RWPE2 (cell line): ENCODE measurements around the gene GSTT2B.

Experiments
- ATAC-seq: fragments of 200-7000 bp; cut with Tn5 transposase; 3 replicates; pipeline ENCODE4 v1.9.1; 2021; ENCODE audit warnings: low read depth
- DNase-seq: peaks from one replicate; pipeline ENCODE4 v3.0.0-alpha.2; 2020; ENCODE audit warnings: low spot score
- H3K27ac ChIP-seq: fragments of 450-650 bp; 2 replicates; pipeline ENCODE4 v1.5.1; 2017; ENCODE audit warnings: mild to moderate bottlenecking; ENCODE audit not compliant: poor library complexity, severe bottlenecking
- H3K27me3 ChIP-seq: fragments of 250-450 bp; sonication (Bioruptor Pico); 2 replicates; pipeline ENCODE4 v1.5.1; 2021; ENCODE audit warnings: mild to moderate bottlenecking, moderate library complexity; ENCODE audit not compliant: insufficient read depth, poor library complexity, severe bottlenecking
- H3K36me3 ChIP-seq: fragments of 250-450 bp; sonication (Bioruptor Pico); 2 replicates; pipeline ENCODE4 v1.5.1; 2020; ENCODE audit warnings: low read depth, mild to moderate bottlenecking, moderate library complexity
- H3K4me1 ChIP-seq: fragments of 250-450 bp; sonication (Bioruptor Pico); 2 replicates; pipeline ENCODE4 v1.5.1; 2021; ENCODE audit warnings: mild to moderate bottlenecking, moderate library complexity; ENCODE audit not compliant: insufficient read depth, poor library complexity, severe bottlenecking
- H3K4me3 ChIP-seq: fragments of 250-450 bp; sonication (Bioruptor Pico); 2 replicates; pipeline ENCODE4 v1.5.1; 2021; ENCODE audit warnings: mild to moderate bottlenecking, moderate library complexity; ENCODE audit not compliant: severe bottlenecking
- H3K9me3 ChIP-seq: fragments of 250-450 bp; sonication (Bioruptor Pico); 2 replicates; pipeline ENCODE4 v1.5.1; 2021; ENCODE audit warnings: mild to moderate bottlenecking, moderate library complexity; ENCODE audit not compliant: severe bottlenecking
- TF ChIP-seq, protein P1 (sequence below): fragments of 450-650 bp; IDR thresholded peaks from one replicate; pipeline ENCODE4 v1.5.1; 2017; ENCODE audit warnings: mild to moderate bottlenecking, moderate library complexity; ENCODE audit not compliant: poor library complexity, severe bottlenecking

The GSTT2B gene

GRCh38 chr22:23915290-23915689 is 45.7 kb downstream of the GSTT2B start:
- Histone ChIP-seq H3K4me3 (no peak overlapping the region), H3K9me3 (no peaks in the 10 kb centered on the region), H3K27ac (peak overlapping the region; percentile 62), H3K27me3 (no peaks in the 10 kb centered on the region), H3K36me3 (no peaks in the 10 kb centered on the region), H3K4me1 (no peaks in the 10 kb centered on the region)
- no peak for ATAC-seq
- TF ChIP-seq, protein P1, sequence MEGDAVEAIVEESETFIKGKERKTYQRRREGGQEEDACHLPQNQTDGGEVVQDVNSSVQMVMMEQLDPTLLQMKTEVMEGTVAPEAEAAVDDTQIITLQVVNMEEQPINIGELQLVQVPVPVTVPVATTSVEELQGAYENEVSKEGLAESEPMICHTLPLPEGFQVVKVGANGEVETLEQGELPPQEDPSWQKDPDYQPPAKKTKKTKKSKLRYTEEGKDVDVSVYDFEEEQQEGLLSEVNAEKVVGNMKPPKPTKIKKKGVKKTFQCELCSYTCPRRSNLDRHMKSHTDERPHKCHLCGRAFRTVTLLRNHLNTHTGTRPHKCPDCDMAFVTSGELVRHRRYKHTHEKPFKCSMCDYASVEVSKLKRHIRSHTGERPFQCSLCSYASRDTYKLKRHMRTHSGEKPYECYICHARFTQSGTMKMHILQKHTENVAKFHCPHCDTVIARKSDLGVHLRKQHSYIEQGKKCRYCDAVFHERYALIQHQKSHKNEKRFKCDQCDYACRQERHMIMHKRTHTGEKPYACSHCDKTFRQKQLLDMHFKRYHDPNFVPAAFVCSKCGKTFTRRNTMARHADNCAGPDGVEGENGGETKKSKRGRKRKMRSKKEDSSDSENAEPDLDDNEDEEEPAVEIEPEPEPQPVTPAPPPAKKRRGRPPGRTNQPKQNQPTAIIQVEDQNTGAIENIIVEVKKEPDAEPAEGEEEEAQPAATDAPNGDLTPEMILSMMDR: no peak
- no peak for DNase-seq

- peak; percentile 99 for DNase-seq
- peak; percentile 97 for ATAC-seq
- Histone ChIP-seq H3K4me1 (no peaks in the 10 kb centered on the region), H3K27ac (peak overlapping the region; percentile 62), H3K9me3 (no peaks in the 10 kb centered on the region), H3K36me3 (no peaks in the 10 kb centered on the region), H3K27me3 (no peaks in the 10 kb centered on the region), H3K4me3 (peak overlapping the region; percentile 40)
- TF ChIP-seq, protein P1: no peak
Measured at GRCh38 chr22:23913661-23914353, 47.2 kb downstream of the GSTT2B start.

- H3K4me3 ChIP-seq: peak overlapping the region; percentile 40
- DNase-seq (no peak), ATAC-seq (no peak)
- H3K9me3 ChIP-seq: no peaks in the 10 kb centered on the region
- no peaks in the 10 kb centered on the region for H3K36me3 ChIP-seq
- no peaks in the 10 kb centered on the region for H3K27me3 ChIP-seq
- H3K4me1 ChIP-seq: no peaks in the 10 kb centered on the region
- TF ChIP-seq, protein P1: no peak
- peak overlapping the region; percentile 62 for H3K27ac ChIP-seq
Measured at GRCh38 chr22:23913306-23913660, 47.7 kb downstream of the GSTT2B start.

- no peaks in the 10 kb centered on the region for H3K27me3 ChIP-seq
- DNase-seq: no peak
- TF ChIP-seq, protein P1: no peak
- H3K27ac ChIP-seq: no peak overlapping the region
- no peak overlapping the region for H3K4me3 ChIP-seq
- no peak for ATAC-seq
- H3K36me3 ChIP-seq: no peaks in the 10 kb centered on the region
- H3K4me1 ChIP-seq: no peaks in the 10 kb centered on the region
- no peaks in the 10 kb centered on the region for H3K9me3 ChIP-seq
Measured at GRCh38 chr22:23912293-23912903, 48.6 kb downstream of the GSTT2B start.
